Measurements from ENCODE around the gene SERPINB5. TPM values are rescaled to one million over a fixed set of nuclear protein-coding genes. Genes with fewer than 3 reads are reported as not detected.

SERPINB5 gene
- total RNA-seq, 3 donors from 2014 or later (not counting 1 experiment from before 2014, with no cell fraction given) = not detected

- DNase-seq (no peak), ATAC-seq (no peak)
- Histone ChIP-seq H3K36me3 (ENCODE audit: control insufficient read depth, insufficient read depth, low read length) (no peaks in the 10 kb centered on the region), H3K27me3 (ENCODE audit: control insufficient read depth, insufficient read depth, low read length) (no peaks in the 10 kb centered on the region), H3K4me1 (ENCODE audit: control insufficient read depth, insufficient read depth, low read length) (no peaks in the 10 kb centered on the region), H3K9me3 (ENCODE audit: control insufficient read depth, insufficient read depth, low read length) (no peaks in the 10 kb centered on the region), H3K4me3 (ENCODE audit: low read length) (no peak overlapping the region), H3K27ac (ENCODE audit: low read length) (no peak overlapping the region)
- H3K36me3 Mint-ChIP-seq = no peaks in the 10 kb centered on the region
- H3K9me3 Mint-ChIP-seq = no peaks in the 10 kb centered on the region
- 21% methylated on average over 1 of the region's 1 CpG for WGBS (ENCODE audit: insufficient coverage)
- intact Hi-C loops (cut with micrococcal nuclease) = no loop called here
- H3K4me1 Mint-ChIP-seq = no peaks in the 10 kb centered on the region
- peaks cover 6 to 8% of the 10 kb centered on the region in 2 donors for H3K27me3 Mint-ChIP-seq (ENCODE audit: low read depth in 2 of 2)
- no peak overlapping the region for H3K27ac Mint-ChIP-seq
- H3K4me3 Mint-ChIP-seq = no peak overlapping the region
- TF ChIP-seq, protein P1, sequence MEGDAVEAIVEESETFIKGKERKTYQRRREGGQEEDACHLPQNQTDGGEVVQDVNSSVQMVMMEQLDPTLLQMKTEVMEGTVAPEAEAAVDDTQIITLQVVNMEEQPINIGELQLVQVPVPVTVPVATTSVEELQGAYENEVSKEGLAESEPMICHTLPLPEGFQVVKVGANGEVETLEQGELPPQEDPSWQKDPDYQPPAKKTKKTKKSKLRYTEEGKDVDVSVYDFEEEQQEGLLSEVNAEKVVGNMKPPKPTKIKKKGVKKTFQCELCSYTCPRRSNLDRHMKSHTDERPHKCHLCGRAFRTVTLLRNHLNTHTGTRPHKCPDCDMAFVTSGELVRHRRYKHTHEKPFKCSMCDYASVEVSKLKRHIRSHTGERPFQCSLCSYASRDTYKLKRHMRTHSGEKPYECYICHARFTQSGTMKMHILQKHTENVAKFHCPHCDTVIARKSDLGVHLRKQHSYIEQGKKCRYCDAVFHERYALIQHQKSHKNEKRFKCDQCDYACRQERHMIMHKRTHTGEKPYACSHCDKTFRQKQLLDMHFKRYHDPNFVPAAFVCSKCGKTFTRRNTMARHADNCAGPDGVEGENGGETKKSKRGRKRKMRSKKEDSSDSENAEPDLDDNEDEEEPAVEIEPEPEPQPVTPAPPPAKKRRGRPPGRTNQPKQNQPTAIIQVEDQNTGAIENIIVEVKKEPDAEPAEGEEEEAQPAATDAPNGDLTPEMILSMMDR (IDR thresholded peaks at IDR 0.05) = no peak
Observed at GRCh38 chr18:63553081-63553480, 76.3 kb downstream of the SERPINB5 start.

Other genes with a start within 250 kb of the SERPINB5 start
- 10 to 100 TPM; 28.2 to 64.2 (median 33.4) TPM for gene BCL2, start 157.2 kb upstream of the SERPINB5 start, total RNA-seq
- gene KDSR, start 109.8 kb upstream of the SERPINB5 start, total RNA-seq = 10 to 100 TPM; 11.1 to 15.1 (median 11.6) TPM
- gene VPS4B, start 54.5 kb upstream of the SERPINB5 start, total RNA-seq = 100 to 1,000 TPM; 101 to 128 (median 107) TPM
- not detected for gene SERPINB12, start 65.4 kb downstream of the SERPINB5 start, total RNA-seq
- gene SERPINB13, start 110.4 kb downstream of the SERPINB5 start, total RNA-seq = not detected
- gene SERPINB4, start 167.3 kb downstream of the SERPINB5 start, total RNA-seq = not detected
- gene SERPINB3, start 184.9 kb downstream of the SERPINB5 start, total RNA-seq = not detected
- not detected for gene SERPINB11, start 226.0 kb downstream of the SERPINB5 start, total RNA-seq

All from natural killer cell (primary cell).